Body of pancreas (tissue), 4 donors: ENCODE results near the gene BCKDHB. TPM values are rescaled to one million over a fixed set of nuclear protein-coding genes. Genes with fewer than 3 reads are reported as not detected.

Source experiments
- ATAC-seq: fragments of 150-250 bp; one replicate; pipeline ENCODE4 v1.9.1; 2016
- DNase-seq, 4 donors: peaks; one replicate each; pipeline ENCODE4 v3.0.0-alpha.2; 2019
- H3K27ac ChIP-seq, 4 donors: fragments of 200-600 bp; sonication (generic); 1 replicate in 3 of 4; 2 replicates in 1 of 4; pipeline versions ENCODE4 v1.5.1 to v1.6.1; 2016 to 2019; ENCODE audit warnings: mild to moderate bottlenecking in 1 of 4, mixed read lengths in 1 of 4, moderate library complexity in 1 of 4
- H3K27me3 ChIP-seq, 2 donors: fragments of 200-600 bp; sonication (generic); one replicate each; pipeline ENCODE4 v1.6.0; 2016; ENCODE audit warnings: mild to moderate bottlenecking in 1 of 2
- H3K36me3 ChIP-seq, 2 donors: fragments of 200-600 bp; sonication (generic); replicated peaks in 1 of 2; 2 replicates each; pipeline ENCODE4 v1.5.1; 2016; ENCODE audit warnings: low read depth in 2 of 2; ENCODE audit not compliant: insufficient read depth in 1 of 2
- H3K4me1 ChIP-seq: fragments of 200-600 bp; sonication (generic); one replicate; pipeline ENCODE4 v1.6.0; 2016
- H3K4me3 ChIP-seq, 2 donors: fragments of 200-600 bp; sonication (generic); 1 replicate in 1 of 2; 2 replicates in 1 of 2; pipeline ENCODE4 v1.5.1; 2016 to 2019
- H3K9me3 ChIP-seq, 3 donors: fragments of 200-600 bp; sonication (generic); 1 replicate in 2 of 3; 2 replicates in 1 of 3; pipeline ENCODE4 v1.5.1; 2016
- POLR2A ChIP-seq, 3 donors: fragments of 450-650 bp; IDR thresholded peaks; one replicate each; pipeline ENCODE4 v1.6.1; 2016; ENCODE audit warnings: antibody characterized with exemption in 3 of 3, mild to moderate bottlenecking in 2 of 3
- WGBS, 2 donors: methylation state at CpG; one replicate each; pipeline ENCODE4 v1.1.5; 2017; 5-methylcytosine and 5-hydroxymethylcytosine counted together
- intact Hi-C: fragments of 100-400 bp; cut with DNase I; formaldehyde crosslinking; loops from one replicate; pipeline ENCODE4 v1.15.1; 2023
- total RNA-seq, 2 donors: library from RNA; depleted of rRNA; stranded (reverse); fragments of >200 nt; gene quantifications; one replicate each; pipeline ENCODE4 v1.1.0, GENCODE V29; 2016
- TF ChIP-seq, protein P1 (sequence below), 7 experiments: fragments of 450-650 bp in 4 of 7; fragments of 200-600 bp in 3 of 7; sonication (generic) in 3 of 7; IDR thresholded peaks; one replicate each; pipeline ENCODE4 v1.5.1; 2016 to 2019; ENCODE audit warnings: antibody characterized with exemption in 7 of 7

The BCKDHB gene
- total RNA-seq, 2 donors from 2014 or later, result 11.5 to 14.8 TPM

- Histone ChIP-seq H3K27ac (no peak overlapping the region), H3K27me3 (no peaks in the 10 kb centered on the region), H3K4me1 (no peaks in the 10 kb centered on the region), H3K36me3 (no peaks in the 10 kb centered on the region), H3K4me3 (no peak overlapping the region), H3K9me3 (no peaks in the 10 kb centered on the region)
- intact Hi-C loops, result no loop called here
- TF ChIP-seq, protein P1, sequence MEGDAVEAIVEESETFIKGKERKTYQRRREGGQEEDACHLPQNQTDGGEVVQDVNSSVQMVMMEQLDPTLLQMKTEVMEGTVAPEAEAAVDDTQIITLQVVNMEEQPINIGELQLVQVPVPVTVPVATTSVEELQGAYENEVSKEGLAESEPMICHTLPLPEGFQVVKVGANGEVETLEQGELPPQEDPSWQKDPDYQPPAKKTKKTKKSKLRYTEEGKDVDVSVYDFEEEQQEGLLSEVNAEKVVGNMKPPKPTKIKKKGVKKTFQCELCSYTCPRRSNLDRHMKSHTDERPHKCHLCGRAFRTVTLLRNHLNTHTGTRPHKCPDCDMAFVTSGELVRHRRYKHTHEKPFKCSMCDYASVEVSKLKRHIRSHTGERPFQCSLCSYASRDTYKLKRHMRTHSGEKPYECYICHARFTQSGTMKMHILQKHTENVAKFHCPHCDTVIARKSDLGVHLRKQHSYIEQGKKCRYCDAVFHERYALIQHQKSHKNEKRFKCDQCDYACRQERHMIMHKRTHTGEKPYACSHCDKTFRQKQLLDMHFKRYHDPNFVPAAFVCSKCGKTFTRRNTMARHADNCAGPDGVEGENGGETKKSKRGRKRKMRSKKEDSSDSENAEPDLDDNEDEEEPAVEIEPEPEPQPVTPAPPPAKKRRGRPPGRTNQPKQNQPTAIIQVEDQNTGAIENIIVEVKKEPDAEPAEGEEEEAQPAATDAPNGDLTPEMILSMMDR (IDR thresholded peaks at IDR 0.05), result no peak
- TF ChIP-seq POLR2A (IDR thresholded peaks at IDR 0.05), result no peak
- 0 to 76% methylated on average over 1 of the region's 1 CpG for WGBS, 2 donors
- DNase-seq (no peak), ATAC-seq (no peak)
These were observed 197.5 kb downstream of the BCKDHB start for GRCh38 chr6:80304014-80304413.

DNA sequence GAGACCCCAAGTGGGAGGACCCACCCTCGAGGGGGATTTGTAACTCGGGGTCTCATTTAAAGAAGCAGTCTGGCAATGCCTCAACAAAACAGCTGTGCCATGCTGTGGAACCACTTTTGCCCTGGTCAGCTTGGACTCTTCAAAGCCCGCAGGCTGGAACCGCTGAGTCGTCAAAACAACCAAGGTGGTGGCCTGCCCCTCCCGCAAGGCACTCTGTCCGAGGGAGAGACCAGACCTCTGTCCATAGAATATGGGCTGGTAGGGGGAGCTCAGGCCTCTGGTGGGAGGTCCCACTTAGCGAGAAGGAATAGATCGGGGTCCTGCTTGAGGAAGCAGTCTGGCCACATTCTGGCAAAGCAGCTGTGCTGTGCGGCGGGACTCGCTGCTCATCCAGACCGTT, 208.1 kb downstream of the BCKDHB start:
- no peaks in the 10 kb centered on the region for H3K9me3 ChIP-seq
- ATAC-seq (no peak), DNase-seq (no peak)
- H3K36me3 ChIP-seq, result no peaks in the 10 kb centered on the region
- no peak overlapping the region for H3K4me3 ChIP-seq
- no peaks in the 10 kb centered on the region for H3K4me1 ChIP-seq
- intact Hi-C loops, result no loop called here
- TF ChIP-seq POLR2A (IDR thresholded peaks at IDR 0.05), result no peak
- TF ChIP-seq, protein P1 (IDR thresholded peaks at IDR 0.05), result no peak
- no peaks in the 10 kb centered on the region for H3K27me3 ChIP-seq
- 93 to 96% methylated on average over 9 to 13 of the region's 13 CpGs for WGBS, 2 donors
- H3K27ac ChIP-seq, result no peak overlapping the region

DNA sequence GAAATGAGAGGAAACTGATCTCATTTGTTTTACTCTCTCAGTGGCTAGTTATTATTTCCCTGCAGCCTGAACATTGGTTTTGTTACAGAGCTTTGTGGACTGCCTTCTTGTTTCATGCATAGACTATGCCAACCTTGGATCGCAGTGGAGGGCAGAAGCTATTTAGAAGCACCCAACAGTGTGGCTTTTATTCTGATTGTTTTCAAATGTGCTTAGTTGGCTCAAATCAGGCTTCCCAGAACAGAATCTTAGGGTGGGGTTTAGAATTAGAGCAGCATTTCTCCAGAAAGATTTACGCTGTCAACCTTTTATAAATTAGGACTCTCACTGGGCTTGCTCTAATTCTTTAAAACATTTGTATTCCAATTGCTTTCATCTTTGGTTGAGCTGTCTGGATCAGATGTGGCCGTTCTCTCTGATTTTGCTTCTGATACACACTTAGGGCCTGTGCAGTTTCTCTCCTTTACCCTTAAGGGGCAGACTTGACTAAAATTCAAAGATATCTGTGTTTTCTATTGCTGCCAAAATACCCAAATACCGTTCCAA, 210.3 kb downstream of the BCKDHB start:
- Histone ChIP-seq H3K9me3 (no peaks in the 10 kb centered on the region), H3K27ac (no peak overlapping the region), H3K27me3 (no peaks in the 10 kb centered on the region), H3K36me3 (no peaks in the 10 kb centered on the region), H3K4me1 (no peaks in the 10 kb centered on the region), H3K4me3 (no peak overlapping the region)
- ATAC-seq (no peak), DNase-seq (no peak)
- no peak for TF ChIP-seq POLR2A (IDR thresholded peaks at IDR 0.05)
- TF ChIP-seq, protein P1 (IDR thresholded peaks at IDR 0.05), result no peak
- intact Hi-C loops, result no loop called here
- 71 to 90% methylated on average over 4 of the region's 4 CpGs for WGBS, 2 donors

- no peaks in the 10 kb centered on the region for H3K4me1 ChIP-seq
- TF ChIP-seq, protein P1 (IDR thresholded peaks at IDR 0.05), result no peak
- TF ChIP-seq POLR2A (IDR thresholded peaks at IDR 0.05), result no peak
- intact Hi-C loops, result no loop called here
- H3K4me3 ChIP-seq, result no peak overlapping the region
- DNase-seq, result no peak
- ATAC-seq, result no peak
- no peaks in the 10 kb centered on the region for H3K36me3 ChIP-seq
- H3K9me3 ChIP-seq, result no peaks in the 10 kb centered on the region
- H3K27me3 ChIP-seq, result no peaks in the 10 kb centered on the region
- no peak overlapping the region for H3K27ac ChIP-seq
- 83 to 87% methylated on average over 2 of the region's 2 CpGs for WGBS, 2 donors
These were observed 212.7 kb downstream of the BCKDHB start for GRCh38 chr6:80319196-80319595.

DNA sequence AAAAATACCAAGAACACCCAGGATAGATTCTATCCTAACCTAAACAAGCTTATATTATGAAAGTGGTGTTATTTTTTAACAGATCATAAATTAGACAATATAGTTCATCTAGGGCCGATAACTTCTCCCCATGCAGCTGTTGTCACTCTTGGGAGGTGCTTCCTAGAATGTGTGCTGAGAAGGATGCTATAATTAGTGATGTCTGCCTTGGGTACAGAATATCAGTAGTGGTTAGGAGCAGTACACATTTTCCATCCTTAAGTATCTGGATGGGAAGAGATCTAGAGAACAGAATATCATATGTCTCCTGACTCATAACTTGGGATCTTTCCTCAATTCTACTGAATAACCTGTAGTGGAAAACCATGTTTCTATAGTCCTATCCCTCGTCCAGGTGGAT, 214.5 kb downstream of the BCKDHB start:
- intact Hi-C loops, result no loop called here

More for the DNA sequence above, 214.5 kb downstream of the BCKDHB start:
- no peaks in the 10 kb centered on the region for H3K9me3 ChIP-seq
- WGBS, 2 donors, result 91 to 92% methylated on average over 2 of the region's 2 CpGs
- no peaks in the 10 kb centered on the region for H3K4me1 ChIP-seq
- ATAC-seq, result no peak
- no peak for DNase-seq
- no peaks in the 10 kb centered on the region for H3K36me3 ChIP-seq
- no peak overlapping the region for H3K4me3 ChIP-seq
- H3K27ac ChIP-seq, result no peak overlapping the region
- H3K27me3 ChIP-seq, result no peaks in the 10 kb centered on the region
- TF ChIP-seq POLR2A (IDR thresholded peaks at IDR 0.05), result no peak
- TF ChIP-seq, protein P1 (IDR thresholded peaks at IDR 0.05), result no peak
